PC-9 (cell line): Measurements from ENCODE around the gene PRUNE2.

Experiments used
- EZH2 ChIP-seq: fragments of 200-600 bp; sonication (generic); IDR thresholded peaks from 2 replicates; pipeline ENCODE4 v1.8.0; 2017; ENCODE audit warnings: antibody characterized with exemption, low read depth
- TF ChIP-seq, protein P1 (sequence below): fragments of 200-600 bp; sonication (generic); conservative IDR thresholded peaks from 2 replicates; pipeline ENCODE4 v1.6.1; 2017; ENCODE audit warnings: mixed run types, antibody characterized with exemption, mild to moderate bottlenecking, moderate library complexity

DNA sequence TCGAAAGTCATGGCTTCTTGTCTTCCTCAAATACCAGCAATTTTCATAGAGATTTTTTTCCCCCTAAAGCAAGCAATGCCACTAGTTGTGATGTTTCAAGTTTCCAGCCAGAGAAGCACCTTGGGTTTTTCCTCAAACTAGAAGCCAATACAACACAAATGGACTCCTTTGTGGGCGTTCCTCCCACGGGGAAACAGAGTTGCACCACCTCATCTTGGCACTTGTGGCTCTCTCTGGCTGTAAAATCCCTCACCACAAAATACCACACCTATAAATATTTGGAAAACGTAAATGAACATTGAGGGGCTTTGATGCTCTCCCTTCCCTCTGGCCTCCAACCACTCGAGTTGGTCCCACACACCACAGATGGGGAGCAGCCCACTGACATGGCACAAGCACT is 208.8 kb downstream of the PRUNE2 start:
- no peak for TF ChIP-seq EZH2
- TF ChIP-seq, protein P1, sequence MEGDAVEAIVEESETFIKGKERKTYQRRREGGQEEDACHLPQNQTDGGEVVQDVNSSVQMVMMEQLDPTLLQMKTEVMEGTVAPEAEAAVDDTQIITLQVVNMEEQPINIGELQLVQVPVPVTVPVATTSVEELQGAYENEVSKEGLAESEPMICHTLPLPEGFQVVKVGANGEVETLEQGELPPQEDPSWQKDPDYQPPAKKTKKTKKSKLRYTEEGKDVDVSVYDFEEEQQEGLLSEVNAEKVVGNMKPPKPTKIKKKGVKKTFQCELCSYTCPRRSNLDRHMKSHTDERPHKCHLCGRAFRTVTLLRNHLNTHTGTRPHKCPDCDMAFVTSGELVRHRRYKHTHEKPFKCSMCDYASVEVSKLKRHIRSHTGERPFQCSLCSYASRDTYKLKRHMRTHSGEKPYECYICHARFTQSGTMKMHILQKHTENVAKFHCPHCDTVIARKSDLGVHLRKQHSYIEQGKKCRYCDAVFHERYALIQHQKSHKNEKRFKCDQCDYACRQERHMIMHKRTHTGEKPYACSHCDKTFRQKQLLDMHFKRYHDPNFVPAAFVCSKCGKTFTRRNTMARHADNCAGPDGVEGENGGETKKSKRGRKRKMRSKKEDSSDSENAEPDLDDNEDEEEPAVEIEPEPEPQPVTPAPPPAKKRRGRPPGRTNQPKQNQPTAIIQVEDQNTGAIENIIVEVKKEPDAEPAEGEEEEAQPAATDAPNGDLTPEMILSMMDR, result no peak
